Upper lobe of left lung (tissue), 6 donors: ENCODE results near the gene SKIC2. TPM values are rescaled to one million over a fixed set of nuclear protein-coding genes. Genes with fewer than 3 reads are reported as not detected.

ENCODE experiments used
- ATAC-seq, 2 donors: fragments of 200-7000 bp; cut with Tn5 transposase; one replicate each; pipeline ENCODE4 v1.9.1; 2022; ENCODE audit warnings: mild to moderate bottlenecking in 2 of 2, moderate library complexity in 2 of 2; ENCODE audit not compliant: low FRiP score in 2 of 2
- DNase-seq, 2 donors: peaks; one replicate each; pipeline ENCODE4 v3.0.0-alpha.2; 2019 to 2020
- H3K27ac ChIP-seq, 4 donors: fragments of 200-600 bp; sonication (generic); one replicate each; pipeline ENCODE4 v1.5.1; 2016 to 2019
- H3K27me3 ChIP-seq, 4 donors: fragments of 200-600 bp; sonication (generic); one replicate each; pipeline ENCODE4 v1.5.1; 2017 to 2019
- H3K36me3 ChIP-seq, 4 donors: fragments of 200-600 bp; sonication (generic); one replicate each; pipeline ENCODE4 v1.5.1; 2016 to 2019
- H3K4me1 ChIP-seq, 4 donors: fragments of 200-600 bp; sonication (generic); one replicate each; pipeline ENCODE4 v1.5.1; 2018 to 2019
- H3K4me3 ChIP-seq, 4 donors: fragments of 200-600 bp; sonication (generic); one replicate each; pipeline ENCODE4 v1.5.1; 2017 to 2019; ENCODE audit warnings: mild to moderate bottlenecking in 2 of 4, moderate library complexity in 1 of 4
- H3K9me3 ChIP-seq, 4 donors: fragments of 200-600 bp; sonication (generic); one replicate each; pipeline ENCODE4 v1.5.1; 2018 to 2019
- EP300 ChIP-seq, 4 donors: sonication (generic); formaldehyde crosslinking; IDR thresholded peaks; one replicate each; pipeline ENCODE4 v1.5.1; 2017; ENCODE audit warnings: antibody characterized with exemption in 4 of 4, control low read depth in 2 of 4
- POLR2A ChIP-seq, 4 donors: fragments of 450-650 bp; IDR thresholded peaks; one replicate each; pipeline ENCODE4 v1.5.1; 2016 to 2017; ENCODE audit warnings: antibody characterized with exemption in 4 of 4, mild to moderate bottlenecking in 2 of 4
- POLR2AphosphoS5 ChIP-seq, 2 donors: sonication (generic); formaldehyde crosslinking; IDR thresholded peaks; one replicate each; pipeline ENCODE4 v1.5.1; 2017; ENCODE audit warnings: antibody characterized with exemption in 2 of 2
- WGBS, 2 donors: methylation state at CpG; one replicate each; pipeline ENCODE4 v1.1.5; 2017 to 2018; 5-methylcytosine and 5-hydroxymethylcytosine counted together
- total RNA-seq, 6 donors: library from RNA; depleted of rRNA in 4 of 6; stranded (reverse); fragments of >200 nt in 4 of 6; gene quantifications; one replicate each; pipeline versions ENCODE4 v1.1.0 to v1.2.1, GENCODE V29; 2016 to 2021
- TF ChIP-seq, protein P1 (sequence below), 6 experiments: fragments of 450-650 bp in 4 of 6; fragments of 200-600 bp in 2 of 6; sonication (generic) in 2 of 6; IDR thresholded peaks; one replicate each; pipeline ENCODE4 v1.5.1; 2016 to 2019; ENCODE audit warnings: antibody characterized with exemption in 6 of 6
- donor health status: DM: no; HTN: no; CAD: no; lungs with moderate emphysema.
- donor health status: DM: no; HTN: yes; CAD: no; lungs with severe emphysema.

Gene SKIC2
- total RNA-seq, 6 donors from 2014 or later: 27.7 to 172 (median 58.6) TPM

DNA sequence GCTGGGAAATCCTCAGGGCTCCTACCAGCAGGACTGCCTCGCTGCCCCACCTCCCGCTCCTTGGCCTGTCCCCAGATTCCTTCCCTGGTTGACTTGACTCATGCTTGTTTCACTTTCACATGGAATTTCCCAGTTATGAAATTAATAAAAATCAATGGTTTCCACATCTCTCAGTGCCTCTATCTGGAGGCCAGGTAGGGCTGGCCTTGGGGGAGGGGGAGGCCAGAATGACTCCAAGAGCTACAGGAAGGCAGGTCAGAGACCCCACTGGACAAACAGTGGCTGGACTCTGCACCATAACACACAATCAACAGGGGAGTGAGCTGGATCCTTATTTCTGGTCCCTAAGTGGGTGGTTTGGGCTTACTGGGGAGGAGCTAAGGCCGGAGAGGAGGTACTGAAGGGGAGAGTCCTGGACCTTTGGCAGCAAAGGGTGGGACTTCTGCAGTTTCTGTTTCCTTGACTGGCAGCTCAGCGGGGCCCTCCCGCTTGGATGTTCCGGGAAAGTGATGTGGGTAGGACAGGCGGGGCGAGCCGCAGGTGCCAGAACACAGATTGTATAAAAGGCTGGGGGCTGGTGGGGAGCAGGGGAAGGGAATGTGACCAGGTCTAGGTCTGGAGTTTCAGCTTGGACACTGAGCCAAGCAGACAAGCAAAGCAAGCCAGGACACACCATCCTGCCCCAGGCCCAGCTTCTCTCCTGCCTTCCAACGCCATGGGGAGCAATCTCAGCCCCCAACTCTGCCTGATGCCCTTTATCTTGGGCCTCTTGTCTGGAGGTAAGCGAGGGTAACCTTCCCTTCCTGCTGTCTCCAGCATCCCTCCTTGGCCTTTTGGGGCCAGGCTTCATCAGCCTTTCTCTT is 13.2 kb upstream of the SKIC2 start, which contains the start of gene CFB:
TSS of gene CFB (plus strand) at position 589 of the 863 bp plus-strand sequence. CDS start at position 716, 127 bp downstream.
- H3K4me1 ChIP-seq: peaks cover 17 to 28% (median 21%) of the 10 kb centered on the region in 4 donors
- H3K9me3 ChIP-seq: no peaks in the 10 kb centered on the region
- peak; percentile 80 to 82 for ATAC-seq
- H3K36me3 ChIP-seq: peaks cover 0 to 31% (median 15%) of the 10 kb centered on the region in 4 donors
- 29 to 40% methylated on average over 9 to 11 of the region's 11 CpGs for WGBS, 2 donors
- DNase-seq: peak in 1 of 2 donors; percentile 85
- peak within 1 kb of the TSS in 3 of 4 donors; percentile 3 to 39 (median 26) for H3K4me3 ChIP-seq
- H3K27ac ChIP-seq: peak within 1 kb of the TSS; percentile 76 to 90 (median 86)
- TF ChIP-seq, protein P1, sequence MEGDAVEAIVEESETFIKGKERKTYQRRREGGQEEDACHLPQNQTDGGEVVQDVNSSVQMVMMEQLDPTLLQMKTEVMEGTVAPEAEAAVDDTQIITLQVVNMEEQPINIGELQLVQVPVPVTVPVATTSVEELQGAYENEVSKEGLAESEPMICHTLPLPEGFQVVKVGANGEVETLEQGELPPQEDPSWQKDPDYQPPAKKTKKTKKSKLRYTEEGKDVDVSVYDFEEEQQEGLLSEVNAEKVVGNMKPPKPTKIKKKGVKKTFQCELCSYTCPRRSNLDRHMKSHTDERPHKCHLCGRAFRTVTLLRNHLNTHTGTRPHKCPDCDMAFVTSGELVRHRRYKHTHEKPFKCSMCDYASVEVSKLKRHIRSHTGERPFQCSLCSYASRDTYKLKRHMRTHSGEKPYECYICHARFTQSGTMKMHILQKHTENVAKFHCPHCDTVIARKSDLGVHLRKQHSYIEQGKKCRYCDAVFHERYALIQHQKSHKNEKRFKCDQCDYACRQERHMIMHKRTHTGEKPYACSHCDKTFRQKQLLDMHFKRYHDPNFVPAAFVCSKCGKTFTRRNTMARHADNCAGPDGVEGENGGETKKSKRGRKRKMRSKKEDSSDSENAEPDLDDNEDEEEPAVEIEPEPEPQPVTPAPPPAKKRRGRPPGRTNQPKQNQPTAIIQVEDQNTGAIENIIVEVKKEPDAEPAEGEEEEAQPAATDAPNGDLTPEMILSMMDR (IDR thresholded peaks at IDR 0.05): no peak
- TF ChIP-seq POLR2AphosphoS5 (IDR thresholded peaks at IDR 0.05): peak; percentile 46 to 53
- TF ChIP-seq POLR2A (IDR thresholded peaks at IDR 0.05): peak in 1 of 4 donors; percentile 46
- TF ChIP-seq EP300 (IDR thresholded peaks at IDR 0.05): peak in 2 of 4 donors; percentile 17 to 69
- H3K27me3 ChIP-seq: no peaks in the 10 kb centered on the region

DNA sequence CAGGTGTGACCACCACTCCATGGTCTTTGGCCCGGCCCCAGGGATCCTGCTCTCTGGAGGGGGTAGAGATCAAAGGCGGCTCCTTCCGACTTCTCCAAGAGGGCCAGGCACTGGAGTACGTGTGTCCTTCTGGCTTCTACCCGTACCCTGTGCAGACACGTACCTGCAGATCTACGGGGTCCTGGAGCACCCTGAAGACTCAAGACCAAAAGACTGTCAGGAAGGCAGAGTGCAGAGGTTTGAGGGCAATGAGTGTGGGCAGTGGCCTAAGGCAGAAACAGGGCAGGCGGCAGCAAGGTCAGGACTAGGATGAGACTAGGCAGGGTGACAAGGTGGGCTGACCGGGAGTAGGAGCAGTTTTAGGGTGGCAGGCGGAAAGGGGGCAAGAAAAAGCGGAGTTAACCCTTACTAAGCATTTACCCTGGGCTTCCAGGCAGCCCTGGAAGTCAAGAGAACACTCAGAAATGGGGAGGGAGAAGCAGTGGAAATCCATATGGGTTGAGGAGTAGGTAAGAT is 12.5 kb upstream of the SKIC2 start:
- no peak for DNase-seq
- H3K4me3 ChIP-seq: peak overlapping the region in 3 of 4 donors; percentile 3 to 39 (median 26)
- TF ChIP-seq, protein P1 (IDR thresholded peaks at IDR 0.05): no peak
- TF ChIP-seq POLR2A (IDR thresholded peaks at IDR 0.05) (no peak), POLR2AphosphoS5 (IDR thresholded peaks at IDR 0.05) (no peak)
- peak overlapping the region; percentile 76 to 90 (median 86) for H3K27ac ChIP-seq
- H3K4me1 ChIP-seq: peaks cover 17 to 28% (median 21%) of the 10 kb centered on the region in 4 donors
- WGBS, 2 donors: 81 to 82% methylated on average over 10 to 11 of the region's 11 CpGs
- ATAC-seq: no peak
- no peaks in the 10 kb centered on the region for H3K9me3 ChIP-seq
- no peaks in the 10 kb centered on the region for H3K27me3 ChIP-seq
- peaks cover 0 to 35% (median 22%) of the 10 kb centered on the region in 4 donors for H3K36me3 ChIP-seq

DNA sequence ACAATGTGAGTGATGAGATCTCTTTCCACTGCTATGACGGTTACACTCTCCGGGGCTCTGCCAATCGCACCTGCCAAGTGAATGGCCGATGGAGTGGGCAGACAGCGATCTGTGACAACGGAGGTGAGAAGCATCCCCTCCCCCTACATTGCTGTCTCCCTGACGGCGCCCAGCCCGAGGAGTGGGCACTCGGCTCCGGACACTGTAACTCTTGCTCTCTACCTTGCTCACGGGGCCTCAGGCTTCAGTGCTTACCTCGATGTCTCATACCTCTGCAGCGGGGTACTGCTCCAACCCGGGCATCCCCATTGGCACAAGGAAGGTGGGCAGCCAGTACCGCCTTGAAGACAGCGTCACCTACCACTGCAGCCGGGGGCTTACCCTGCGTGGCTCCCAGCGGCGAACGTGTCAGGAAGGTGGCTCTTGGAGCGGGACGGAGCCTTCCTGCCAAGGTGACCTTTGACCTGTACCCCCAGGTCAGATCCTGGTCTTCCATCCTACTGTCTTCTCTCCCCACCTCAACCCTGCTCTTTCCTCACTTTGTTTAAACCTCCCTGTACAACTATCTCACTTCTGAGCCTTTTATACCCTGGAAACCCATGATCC is 11.8 kb upstream of the SKIC2 start:
- H3K9me3 ChIP-seq: no peaks in the 10 kb centered on the region

GRCh38 chr6:31947864-31948263 is 11.1 kb upstream of the SKIC2 start:
- no peak for ATAC-seq
- Histone ChIP-seq H3K4me1 (peaks cover 17 to 28% (median 23%) of the 10 kb centered on the region in 4 donors), H3K27ac (no peak overlapping the region), H3K9me3 (no peaks in the 10 kb centered on the region), H3K27me3 (no peaks in the 10 kb centered on the region), H3K4me3 (no peak overlapping the region), H3K36me3 (peaks cover 0 to 44% (median 33%) of the 10 kb centered on the region in 4 donors)
- no peak for DNase-seq
- WGBS, 2 donors: 92 to 96% methylated on average over 4 of the region's 4 CpGs
- TF ChIP-seq POLR2AphosphoS5 (IDR thresholded peaks at IDR 0.05): no peak
- no peak for TF ChIP-seq POLR2A (IDR thresholded peaks at IDR 0.05)
- TF ChIP-seq, protein P1 (IDR thresholded peaks at IDR 0.05): no peak
- no peak for TF ChIP-seq EP300 (IDR thresholded peaks at IDR 0.05)

More for the DNA sequence above, 11.8 kb upstream of the SKIC2 start:
- peaks cover 0 to 42% (median 29%) of the 10 kb centered on the region in 4 donors for H3K36me3 ChIP-seq
- no peaks in the 10 kb centered on the region for H3K27me3 ChIP-seq
- ATAC-seq: no peak
- H3K4me1 ChIP-seq: peaks cover 17 to 28% (median 22%) of the 10 kb centered on the region in 4 donors
- H3K27ac ChIP-seq: no peak overlapping the region
- 85 to 90% methylated on average over 21 of the region's 24 CpGs for WGBS, 2 donors
- no peak overlapping the region for H3K4me3 ChIP-seq
- TF ChIP-seq POLR2AphosphoS5 (IDR thresholded peaks at IDR 0.05) (no peak), EP300 (IDR thresholded peaks at IDR 0.05) (no peak), POLR2A (IDR thresholded peaks at IDR 0.05) (no peak)
- TF ChIP-seq, protein P1 (IDR thresholded peaks at IDR 0.05): no peak
- no peak for DNase-seq
